Measurements from ENCODE around the gene ACD.

Gene ACD

GRCh38 chr16:67661886-67662652, 2.0 kb upstream of the ACD start:
- Histone ChIP-seq H3K23ac (ENCODE audit: low read depth, low read length, poor library complexity) (peak overlapping the region; percentile 59), H4K91ac (ENCODE audit: low read depth, low read length, poor library complexity) (no peak overlapping the region), H3K18ac (ENCODE audit: low read length) (no peak overlapping the region), H4K8ac (ENCODE audit: low read depth, low read length) (no peak overlapping the region), H2AFZ (ENCODE audit: low read length) (no peak overlapping the region), H3K9ac (ENCODE audit: low read depth, low read length, poor library complexity) (no peak overlapping the region), H3K4me1 (ENCODE audit: control insufficient read depth in 2 of 2, insufficient read depth in 1 of 2, low read depth in 1 of 2, low read length in 2 of 2) (peaks cover 10 to 19% of the 10 kb centered on the region in 2 donors), H3K36me3 (replicated peaks in 1 of 2; ENCODE audit: control insufficient read depth in 2 of 2, insufficient read depth in 2 of 2, low read length in 2 of 2) (peaks cover 11 to 56% of the 10 kb centered on the region in 2 donors), H3K27ac (replicated peaks; ENCODE audit: low read length) (no peak overlapping the region), H3K9me3 (replicated peaks in 1 of 2; ENCODE audit: control insufficient read depth in 2 of 2, insufficient read depth in 1 of 2, low read depth in 1 of 2, low read length in 2 of 2) (no peaks in the 10 kb centered on the region), H3K4me3 (ENCODE audit: low read length in 2 of 2) (peak overlapping the region in 1 of 2 donors; percentile 70), H2AK5ac (ENCODE audit: low read depth, low read length) (peak overlapping the region; percentile 32), H2BK120ac (ENCODE audit: low read depth, low read length) (no peak overlapping the region), H3K27me3 (ENCODE audit: control insufficient read depth in 3 of 3, insufficient read depth in 3 of 3, low read depth in 1 of 3, low read length in 3 of 3) (peaks cover 0 to 2% (median 0%) of the 10 kb centered on the region in 3 experiments), H2BK5ac (ENCODE audit: low read length) (no peak overlapping the region), H3K14ac (ENCODE audit: low read length) (no peak overlapping the region), H3K4me2 (ENCODE audit: insufficient read depth, low read length, poor library complexity, severe bottlenecking) (no peak overlapping the region), H2BK15ac (ENCODE audit: low read length) (no peak overlapping the region), H3K4ac (ENCODE audit: low read length) (no peak overlapping the region), H3K79me1 (ENCODE audit: low read depth, low read length) (peaks cover 10% of the 10 kb centered on the region), H2BK12ac (ENCODE audit: low read length) (no peak overlapping the region)
- WGBS, 2 donors (ENCODE audit: extremely low coverage in 2 of 2, insufficient read length in 2 of 2, insufficient replicate concordance in 1 of 2) = no CpG with 5 or more reads among the region's 34 CpGs
- no peak for DNase-seq (ENCODE audit: low spot score)

- Histone ChIP-seq H2BK15ac (ENCODE audit: low read length) (no peak overlapping the region), H4K8ac (ENCODE audit: low read depth, low read length) (no peak overlapping the region), H3K27ac (replicated peaks; ENCODE audit: low read length) (no peak overlapping the region), H3K4me3 (ENCODE audit: low read length in 2 of 2) (peak overlapping the region; percentile 67 to 70), H3K79me1 (ENCODE audit: low read depth, low read length) (peaks cover 10% of the 10 kb centered on the region), H3K9ac (ENCODE audit: low read depth, low read length, poor library complexity) (peak overlapping the region; percentile 82), H2BK120ac (ENCODE audit: low read depth, low read length) (no peak overlapping the region), H3K4me2 (ENCODE audit: insufficient read depth, low read length, poor library complexity, severe bottlenecking) (peak overlapping the region; percentile 93), H3K36me3 (replicated peaks in 1 of 2; ENCODE audit: control insufficient read depth in 2 of 2, insufficient read depth in 2 of 2, low read length in 2 of 2) (peaks cover 11 to 61% of the 10 kb centered on the region in 2 donors), H3K23ac (ENCODE audit: low read depth, low read length, poor library complexity) (peak overlapping the region; percentile 45), H2BK5ac (ENCODE audit: low read length) (no peak overlapping the region), H4K91ac (ENCODE audit: low read depth, low read length, poor library complexity) (peak overlapping the region; percentile 22), H2AFZ (ENCODE audit: low read length) (peak overlapping the region; percentile 85), H3K14ac (ENCODE audit: low read length) (no peak overlapping the region), H3K18ac (ENCODE audit: low read length) (peak overlapping the region; percentile 88), H3K9me3 (replicated peaks in 1 of 2; ENCODE audit: control insufficient read depth in 2 of 2, insufficient read depth in 1 of 2, low read depth in 1 of 2, low read length in 2 of 2) (no peaks in the 10 kb centered on the region), H3K27me3 (ENCODE audit: control insufficient read depth in 3 of 3, insufficient read depth in 3 of 3, low read depth in 1 of 3, low read length in 3 of 3) (peaks cover 0 to 2% (median 0%) of the 10 kb centered on the region in 3 experiments), H3K4ac (ENCODE audit: low read length) (no peak overlapping the region), H2BK12ac (ENCODE audit: low read length) (no peak overlapping the region), H2AK5ac (ENCODE audit: low read depth, low read length) (peak overlapping the region; percentile 43), H3K4me1 (ENCODE audit: control insufficient read depth in 2 of 2, insufficient read depth in 1 of 2, low read depth in 1 of 2, low read length in 2 of 2) (peaks cover 7 to 16% of the 10 kb centered on the region in 2 donors)
- peak; percentile 69 for DNase-seq (ENCODE audit: low spot score)
- no CpG with 5 or more reads among the region's 39 CpGs for WGBS, 2 donors (ENCODE audit: extremely low coverage in 2 of 2, insufficient read length in 2 of 2, insufficient replicate concordance in 1 of 2)
These were observed 1.2 kb upstream of the ACD start for GRCh38 chr16:67661101-67661761.

- H3K4me1 ChIP-seq (ENCODE audit: control insufficient read depth in 2 of 2, insufficient read depth in 1 of 2, low read depth in 1 of 2, low read length in 2 of 2) = peaks cover 7 to 12% of the 10 kb centered on the region in 2 donors
- H2AK5ac ChIP-seq (ENCODE audit: low read depth, low read length) = peak within 1 kb of the TSS; percentile 81
- peak within 1 kb of the TSS; percentile 34 for H2BK12ac ChIP-seq (ENCODE audit: low read length)
- no peak within 1 kb of the TSS for H4K8ac ChIP-seq (ENCODE audit: low read depth, low read length)
- H3K9ac ChIP-seq (ENCODE audit: low read depth, low read length, poor library complexity) = peak within 1 kb of the TSS; percentile 99
- peak within 1 kb of the TSS; percentile 22 for H4K91ac ChIP-seq (ENCODE audit: low read depth, low read length, poor library complexity)
- H3K4me2 ChIP-seq (ENCODE audit: insufficient read depth, low read length, poor library complexity, severe bottlenecking) = peak within 1 kb of the TSS; percentile 93
- H3K27me3 ChIP-seq (ENCODE audit: control insufficient read depth in 3 of 3, insufficient read depth in 3 of 3, low read depth in 1 of 3, low read length in 3 of 3) = peaks cover 0 to 2% (median 0%) of the 10 kb centered on the region in 3 experiments
- H3K23ac ChIP-seq (ENCODE audit: low read depth, low read length, poor library complexity) = peak within 1 kb of the TSS; percentile 92
- DNase-seq (ENCODE audit: low spot score) = peak; percentile 96
- WGBS, 2 donors (ENCODE audit: extremely low coverage in 2 of 2, insufficient read length in 2 of 2, insufficient replicate concordance in 1 of 2) = no CpG with 5 or more reads among the region's 48 CpGs
- no peaks in the 10 kb centered on the region for H3K9me3 ChIP-seq (replicated peaks in 1 of 2; ENCODE audit: control insufficient read depth in 2 of 2, insufficient read depth in 1 of 2, low read depth in 1 of 2, low read length in 2 of 2)
- H3K18ac ChIP-seq (ENCODE audit: low read length) = peak within 1 kb of the TSS; percentile 97
- H3K36me3 ChIP-seq (replicated peaks in 1 of 2; ENCODE audit: control insufficient read depth in 2 of 2, insufficient read depth in 2 of 2, low read length in 2 of 2) = peaks cover 11 to 61% of the 10 kb centered on the region in 2 donors
- peak within 1 kb of the TSS; percentile 51 for H3K27ac ChIP-seq (replicated peaks; ENCODE audit: low read length)
- H2BK120ac ChIP-seq (ENCODE audit: low read depth, low read length) = peak within 1 kb of the TSS; percentile 84
- peak within 1 kb of the TSS; percentile 70 to 93 for H3K4me3 ChIP-seq (ENCODE audit: low read length in 2 of 2)
- peak within 1 kb of the TSS; percentile 17 for H3K14ac ChIP-seq (ENCODE audit: low read length)
- peak within 1 kb of the TSS; percentile 64 for H2BK15ac ChIP-seq (ENCODE audit: low read length)
- H2AFZ ChIP-seq (ENCODE audit: low read length) = peak within 1 kb of the TSS; percentile 88
- H3K79me1 ChIP-seq (ENCODE audit: low read depth, low read length) = peaks cover 10% of the 10 kb centered on the region
- peak within 1 kb of the TSS; percentile 30 for H3K4ac ChIP-seq (ENCODE audit: low read length)
- peak within 1 kb of the TSS; percentile 91 for H2BK5ac ChIP-seq (ENCODE audit: low read length)
These were observed 536 bp upstream of the ACD start, which contains the start of gene PARD6A for GRCh38 chr16:67660564-67661028. TSS of gene PARD6A (plus strand) at chr16:67660960. CDS start at chr16:67661039, 79 bp downstream.

Data from neuronal stem cell (in vitro differentiated cells).